Esophagus muscularis mucosa (tissue), 4 donors: ENCODE results near the gene LIMCH1. TPM values are rescaled to one million over a fixed set of nuclear protein-coding genes. Genes with fewer than 3 reads are reported as not detected.

Source experiments
- DNase-seq: peaks from one replicate; pipeline ENCODE4 v3.0.0-alpha.2; 2017; ENCODE audit errors: extremely low spot score
- H3K27ac ChIP-seq, 4 donors: fragments of 200-600 bp; sonication (generic); replicated peaks in 1 of 4; 1 replicate in 3 of 4; 2 replicates in 1 of 4; pipeline ENCODE4 v1.5.1; 2016 to 2019; ENCODE audit warnings: mild to moderate bottlenecking in 1 of 4
- H3K27me3 ChIP-seq, 4 donors: fragments of 200-600 bp; sonication (generic); one replicate each; pipeline versions ENCODE4 v1.5.1 to v1.6.0; 2016 to 2019
- H3K36me3 ChIP-seq, 4 donors: fragments of 200-600 bp; sonication (generic); one replicate each; pipeline ENCODE4 v1.5.1; 2016 to 2019
- H3K4me1 ChIP-seq, 4 donors: fragments of 200-600 bp; sonication (generic); one replicate each; pipeline ENCODE4 v1.5.1; 2016 to 2019
- H3K4me3 ChIP-seq, 4 donors: fragments of 200-600 bp; sonication (generic); 1 replicate in 2 of 4; 2 replicates in 2 of 4; pipeline ENCODE4 v1.5.1; 2016 to 2019; ENCODE audit warnings: mild to moderate bottlenecking in 4 of 4, moderate library complexity in 1 of 4
- H3K9me3 ChIP-seq, 4 donors: fragments of 200-600 bp; sonication (generic); 1 replicate in 3 of 4; 2 replicates in 1 of 4; pipeline ENCODE4 v1.5.1; 2016 to 2019
- CTCF ChIP-seq, 3 experiments: fragments of 200-600 bp in 2 of 3; fragments of 450-650 bp in 1 of 3; sonication (generic) in 2 of 3; IDR thresholded peaks; one replicate each; pipeline ENCODE4 v1.5.1; 2017 to 2019; ENCODE audit warnings: antibody characterized with exemption in 3 of 3, mild to moderate bottlenecking in 2 of 3, moderate library complexity in 1 of 3
- EP300 ChIP-seq: sonication (generic); formaldehyde crosslinking; IDR thresholded peaks from one replicate; pipeline ENCODE4 v1.6.1; 2017; ENCODE audit warnings: antibody characterized with exemption
- POLR2A ChIP-seq: fragments of 450-650 bp; IDR thresholded peaks from one replicate; pipeline ENCODE4 v1.6.1; 2017; ENCODE audit warnings: antibody characterized with exemption, moderate library complexity, mild to moderate bottlenecking, low read depth
- POLR2AphosphoS5 ChIP-seq, 2 donors: sonication (generic); formaldehyde crosslinking; IDR thresholded peaks; one replicate each; pipeline ENCODE4 v1.6.1; 2017; ENCODE audit warnings: antibody characterized with exemption in 2 of 2
- WGBS: methylation state at CpG from one replicate; pipeline ENCODE4 v1.1.5; 2018; 5-methylcytosine and 5-hydroxymethylcytosine counted together
- intact Hi-C: fragments of 100-400 bp; cut with DNase I; formaldehyde crosslinking; loops from one replicate; pipeline ENCODE4 v1.15.1; 2023
- total RNA-seq, 4 donors: library from RNA; depleted of rRNA; stranded (reverse); fragments of >200 nt; gene quantifications; one replicate each; pipeline versions ENCODE4 v1.1.0 to v1.2.1, GENCODE V29; 2016

LIMCH1 gene
- total RNA-seq, 4 donors from 2014 or later = 49.0 to 101 (median 72.1) TPM

GRCh38 chr4:41587286-41587685 lies 49.3 kb downstream of the LIMCH1 start:
- peaks cover 0 to 3% (median 0%) of the 10 kb centered on the region in 4 donors for H3K9me3 ChIP-seq
- intact Hi-C loops = no loop called here
- no peaks in the 10 kb centered on the region for H3K27me3 ChIP-seq
- TF ChIP-seq POLR2A = no peak
- no peak for TF ChIP-seq EP300
- no peak for TF ChIP-seq POLR2AphosphoS5 (IDR thresholded peaks at IDR 0.05)
- no peak for TF ChIP-seq CTCF (IDR thresholded peaks at IDR 0.05)
- WGBS = 88% methylated on average over 3 of the region's 3 CpGs
- H3K4me1 ChIP-seq = peaks cover 6 to 37% (median 10%) of the 10 kb centered on the region in 4 donors
- H3K36me3 ChIP-seq = no peaks in the 10 kb centered on the region
- no peak overlapping the region for H3K27ac ChIP-seq
- DNase-seq = peak; percentile 83
- no peak overlapping the region for H3K4me3 ChIP-seq

- no peaks in the 10 kb centered on the region for H3K9me3 ChIP-seq
- H3K4me3 ChIP-seq = no peak overlapping the region
- no peak overlapping the region for H3K27ac ChIP-seq
- H3K4me1 ChIP-seq = peaks cover 19 to 43% (median 24%) of the 10 kb centered on the region in 4 donors
- DNase-seq = peak; percentile 60
- peak in 1 of 2 donors; percentile 27 for TF ChIP-seq POLR2AphosphoS5 (IDR thresholded peaks at IDR 0.05)
- TF ChIP-seq EP300 = no peak
- H3K36me3 ChIP-seq = no peaks in the 10 kb centered on the region
- no peaks in the 10 kb centered on the region for H3K27me3 ChIP-seq
- WGBS = 59% methylated on average over 3 of the region's 3 CpGs
- intact Hi-C loops = no loop called here
Measured at GRCh38 chr4:41590591-41590990, 52.6 kb downstream of the LIMCH1 start.

- TF ChIP-seq POLR2AphosphoS5 (IDR thresholded peaks at IDR 0.05) (peak in 1 of 2 donors; percentile 8), POLR2A (no peak)
- Histone ChIP-seq H3K27ac (no peak overlapping the region), H3K27me3 (no peaks in the 10 kb centered on the region), H3K36me3 (no peaks in the 10 kb centered on the region), H3K4me3 (no peak overlapping the region), H3K4me1 (peaks cover 26 to 32% (median 29%) of the 10 kb centered on the region in 4 donors), H3K9me3 (no peaks in the 10 kb centered on the region)
- DNase-seq = no peak
- intact Hi-C loops = no loop called here
- 47% methylated on average over 1 of the region's 3 CpGs for WGBS
Measured at GRCh38 chr4:41594432-41594831, 56.5 kb downstream of the LIMCH1 start.

GRCh38 chr4:41597494-41597893 lies 59.5 kb downstream of the LIMCH1 start:
- H3K9me3 ChIP-seq = no peaks in the 10 kb centered on the region
- peaks cover 18 to 40% (median 20%) of the 10 kb centered on the region in 4 donors for H3K4me1 ChIP-seq
- no peaks in the 10 kb centered on the region for H3K27me3 ChIP-seq
- TF ChIP-seq POLR2AphosphoS5 (IDR thresholded peaks at IDR 0.05) = no peak
- TF ChIP-seq EP300 = no peak
- no peak for TF ChIP-seq POLR2A
- TF ChIP-seq CTCF (IDR thresholded peaks at IDR 0.05) = no peak
- no peak overlapping the region for H3K4me3 ChIP-seq
- intact Hi-C loops = no loop called here
- no peaks in the 10 kb centered on the region for H3K36me3 ChIP-seq
- H3K27ac ChIP-seq = no peak overlapping the region
- no peak for DNase-seq

- WGBS = 71% methylated on average over 2 of the region's 2 CpGs
- no peaks in the 10 kb centered on the region for H3K36me3 ChIP-seq
- DNase-seq = no peak
- H3K27ac ChIP-seq = no peak overlapping the region
- no peak overlapping the region for H3K4me3 ChIP-seq
- peaks cover 18 to 49% (median 24%) of the 10 kb centered on the region in 4 donors for H3K4me1 ChIP-seq
- H3K27me3 ChIP-seq = no peaks in the 10 kb centered on the region
- no peak for TF ChIP-seq POLR2A
- no peak for TF ChIP-seq EP300
- no peak for TF ChIP-seq CTCF (IDR thresholded peaks at IDR 0.05)
- TF ChIP-seq POLR2AphosphoS5 (IDR thresholded peaks at IDR 0.05) = no peak
- intact Hi-C loops = no loop called here
- no peaks in the 10 kb centered on the region for H3K9me3 ChIP-seq
Measured at GRCh38 chr4:41598580-41598979, 60.6 kb downstream of the LIMCH1 start.

- intact Hi-C loops = no loop called here
- H3K4me3 ChIP-seq = no peak overlapping the region
- H3K4me1 ChIP-seq = peaks cover 13 to 44% (median 20%) of the 10 kb centered on the region in 4 donors
- H3K27ac ChIP-seq = no peak overlapping the region
- H3K27me3 ChIP-seq = no peaks in the 10 kb centered on the region
- no peak for TF ChIP-seq POLR2A
- TF ChIP-seq EP300 = no peak
- no peak for TF ChIP-seq POLR2AphosphoS5 (IDR thresholded peaks at IDR 0.05)
- no peak for TF ChIP-seq CTCF (IDR thresholded peaks at IDR 0.05)
- no peak for DNase-seq
- H3K9me3 ChIP-seq = no peaks in the 10 kb centered on the region
- H3K36me3 ChIP-seq = no peaks in the 10 kb centered on the region
Measured at GRCh38 chr4:41599192-41599786, 61.3 kb downstream of the LIMCH1 start.
